HCT116 (cell line): Measurements from ENCODE around the gene TMCC1. TPM values are rescaled to one million over a fixed set of nuclear protein-coding genes. Genes with fewer than 3 reads are reported as not detected.

ENCODE experiments used
- ATAC-seq: fragments of 200-7000 bp; cut with Tn5 transposase; 2 replicates; pipeline ENCODE4 v1.9.1; 2020; ENCODE audit warnings: mild to moderate bottlenecking, moderate library complexity
- BruUV-seq: library from RNA; stranded (reverse); fragments of 400-500 nt; replicated peaks from 2 replicates; lab custom pipeline; 2021; lab: Mats Ljungman, UMichigan
- CTCF ChIA-PET: fragments of 300-600 bp; sonication (Branson Sonifier 250); formaldehyde crosslinking; loops from one replicate; lab custom pipeline; 2021; ENCODE audit warnings: antibody characterized with exemption; lab: Charles Lee
- POLR2A ChIA-PET: fragments of 300-600, 350-600 bp; sonication (Branson Sonifier 250); formaldehyde crosslinking; loops from one replicate; lab custom pipeline; 2021; ENCODE audit warnings: antibody characterized with exemption; lab: Charles Lee
- RAD21 ChIA-PET, 2 experiments: fragments of 300-600 bp; sonication (Branson Sonifier 250); formaldehyde crosslinking; loops; one replicate each; lab custom pipeline; 2023; ENCODE audit warnings: low total read pairs in 2 of 2; ENCODE audit not compliant: uncharacterized antibody in 2 of 2, unreplicated experiment in 2 of 2, low non-redundant PET in 1 of 2; lab: Charles Lee
- DNase-seq: peaks from one replicate; pipeline ENCODE4 v3.0.0-alpha.2; 2010; ENCODE audit warnings: low read depth, low spot score
- H2AFZ ChIP-seq: fragments of 200-600 bp; shearing (Covaris generic), sonication (generic); 2 replicates; pipeline ENCODE4 v1.6.1; 2017; ENCODE audit warnings: low read depth, mixed run types, mixed read lengths, antibody characterized with exemption, low read length; ENCODE audit not compliant: poor library complexity, severe bottlenecking
- H3K27ac ChIP-seq: 2 replicates; pipeline ENCODE4 v1.5.1; 2012; ENCODE audit warnings: low read depth, low read length
- H3K27me3 ChIP-seq: fragments of 200-600 bp; sonication (generic); 2 replicates; pipeline ENCODE4 v1.6.1; 2016; ENCODE audit warnings: mixed run types, low read length, mixed read lengths; ENCODE audit not compliant: insufficient read depth
- H3K36me3 ChIP-seq, 2 experiments: fragments of 200-500 bp in 1 of 2; fragments of 200-600 bp in 1 of 2; sonication (Bioruptor generic) in 1 of 2; sonication (generic) in 1 of 2; 2 replicates each; pipeline versions ENCODE4 v1.5.1 to v1.6.1; 2014 to 2016; ENCODE audit warnings: low read length in 2 of 2, inconsistent platforms in 1 of 2, mixed read lengths in 1 of 2, mixed run types in 1 of 2; ENCODE audit not compliant: insufficient read depth in 2 of 2, control insufficient read depth in 1 of 2
- H3K4me1 ChIP-seq, 2 experiments: fragments of 200-600 bp in 1 of 2; sonication (generic) in 1 of 2; 2 replicates each; pipeline versions ENCODE4 v1.5.1 to v1.6.1; 2012 to 2017; ENCODE audit warnings: low read length in 2 of 2, inconsistent platforms in 1 of 2, mild to moderate bottlenecking in 1 of 2, mixed read lengths in 1 of 2, mixed run types in 1 of 2, moderate library complexity in 1 of 2; ENCODE audit not compliant: insufficient read depth in 2 of 2, control insufficient read depth in 1 of 2
- H3K4me2 ChIP-seq: fragments of 200-600 bp; sonication (generic); 2 replicates; pipeline ENCODE4 v1.6.1; 2017; ENCODE audit warnings: mixed run types, low read length, mixed read lengths
- H3K4me3 ChIP-seq, 2 experiments: fragments of 200-600 bp in 1 of 2; sonication (generic) in 1 of 2; replicated peaks in 1 of 2; 2 replicates each; pipeline ENCODE4 v1.5.1; 2011 to 2016; ENCODE audit warnings: low read length in 2 of 2, control low read depth in 1 of 2, low read depth in 1 of 2, mild to moderate bottlenecking in 1 of 2, mixed read lengths in 1 of 2, mixed run types in 1 of 2
- H3K79me2 ChIP-seq: fragments of 200-600 bp; sonication (generic); 2 replicates; pipeline ENCODE4 v1.6.1; 2017; ENCODE audit warnings: mild to moderate bottlenecking, mixed run types, low read length, moderate library complexity, mixed read lengths; ENCODE audit not compliant: insufficient read depth
- H3K9ac ChIP-seq: fragments of 200-600 bp; sonication (generic); 2 replicates; pipeline ENCODE4 v1.6.1; 2016; ENCODE audit warnings: low read length, mixed read lengths
- H3K9me2 ChIP-seq: fragments of 200-600 bp; sonication (generic), shearing (Covaris generic); 2 replicates; pipeline ENCODE4 v1.6.1; 2017; ENCODE audit warnings: mixed run types, mild to moderate bottlenecking, moderate library complexity; ENCODE audit not compliant: insufficient read depth
- H3K9me3 ChIP-seq, 2 experiments: fragments of 200-500 bp in 1 of 2; fragments of 200-600 bp in 1 of 2; sonication (Bioruptor generic) in 1 of 2; sonication (generic) in 1 of 2; 2 replicates each; pipeline ENCODE4 v1.6.1; 2014 to 2017; ENCODE audit warnings: low read length in 2 of 2, mixed read lengths in 2 of 2, inconsistent platforms in 1 of 2, low read depth in 1 of 2, mild to moderate bottlenecking in 1 of 2, mixed run types in 1 of 2, moderate library complexity in 1 of 2; ENCODE audit not compliant: control insufficient read depth in 1 of 2, insufficient read depth in 1 of 2
- H4K20me1 ChIP-seq: fragments of 200-600 bp; sonication (generic), shearing (Covaris generic); 2 replicates; pipeline ENCODE4 v1.6.1; 2017; ENCODE audit warnings: mixed run types, mild to moderate bottlenecking, moderate library complexity; ENCODE audit not compliant: insufficient read depth
- ATF3 ChIP-seq: IDR thresholded peaks from 2 replicates; pipeline ENCODE4 v1.6.1; 2012
- CEBPB ChIP-seq: IDR thresholded peaks from 2 replicates; pipeline ENCODE4 v1.6.1; 2012; ENCODE audit warnings: low read depth
- EGR1 ChIP-seq: IDR thresholded peaks from 2 replicates; pipeline ENCODE4 v1.6.1; 2012; ENCODE audit warnings: low read depth
- ELF1 ChIP-seq: IDR thresholded peaks from 2 replicates; pipeline ENCODE4 v1.6.1; 2012; ENCODE audit warnings: low read depth, borderline replicate concordance
- EZH2 ChIP-seq: fragments of 200-600 bp; sonication (generic); IDR thresholded peaks from 2 replicates; pipeline ENCODE4 v1.6.1; 2017; ENCODE audit warnings: antibody characterized with exemption, mixed run types
- EZH2phosphoT487 ChIP-seq: fragments of 200-600 bp; IDR thresholded peaks from 2 replicates; pipeline ENCODE4 v1.6.1; 2018; ENCODE audit warnings: antibody characterized with exemption, borderline replicate concordance
- FOSL1 ChIP-seq: IDR thresholded peaks from 2 replicates; pipeline ENCODE4 v1.6.1; 2012; ENCODE audit warnings: low read depth
- JUND ChIP-seq: IDR thresholded peaks from 2 replicates; pipeline ENCODE4 v1.6.1; 2012
- MAX ChIP-seq: IDR thresholded peaks from 2 replicates; pipeline ENCODE4 v1.6.1; 2012
- POLR2A ChIP-seq: IDR thresholded peaks from 2 replicates; pipeline ENCODE4 v1.7.0; 2011; ENCODE audit warnings: borderline replicate concordance; ENCODE audit not compliant: insufficient read depth, insufficient read length; ENCODE audit errors: extremely low read depth
- POLR2AphosphoS5 ChIP-seq: IDR thresholded peaks from 2 replicates; pipeline ENCODE4 v1.6.1; 2011; ENCODE audit warnings: mild to moderate bottlenecking, low read depth, low read length, moderate library complexity
- RAD21 ChIP-seq: IDR thresholded peaks from 2 replicates; pipeline ENCODE4 v1.6.1; 2012; ENCODE audit warnings: low read depth, mild to moderate bottlenecking
- REST ChIP-seq: IDR thresholded peaks from 2 replicates; pipeline ENCODE4 v1.6.1; 2012; ENCODE audit warnings: low read depth
- SIN3A ChIP-seq: IDR thresholded peaks from 2 replicates; pipeline ENCODE4 v1.6.1; 2012; ENCODE audit warnings: low read depth
- SP1 ChIP-seq: IDR thresholded peaks from 2 replicates; pipeline ENCODE4 v1.6.1; 2012; ENCODE audit warnings: low read depth
- TCF7L2 ChIP-seq: IDR thresholded peaks from 2 replicates; pipeline ENCODE4 v1.7.0; 2011; ENCODE audit warnings: borderline replicate concordance, inconsistent platforms; ENCODE audit not compliant: insufficient read depth, insufficient read length; ENCODE audit errors: extremely low read depth
- YY1 ChIP-seq: IDR thresholded peaks from 2 replicates; pipeline ENCODE4 v1.6.1; 2011; ENCODE audit warnings: low read length, low read depth, moderate library complexity, mild to moderate bottlenecking; ENCODE audit not compliant: insufficient replicate concordance; ENCODE audit errors: extremely low read depth
- ZFX ChIP-seq: fragments of 450-650 bp; IDR thresholded peaks from 2 replicates; pipeline ENCODE4 v1.6.1; 2017
- ZNF274 ChIP-seq: fragments of 200-500 bp; sonication (Bioruptor generic); IDR thresholded peaks from 2 replicates; pipeline ENCODE4 v1.6.1; 2014; ENCODE audit warnings: mild to moderate bottlenecking, low read depth, low read length, inconsistent platforms
- intact Hi-C: fragments of 100-400 bp; cut with micrococcal nuclease; formaldehyde crosslinking; loops from 2 replicates; pipeline ENCODE4 v1.10.0; 2022
- total RNA-seq: library from RNA; stranded (reverse); gene quantifications from one replicate; pipeline ENCODE4 v1.2.1, GENCODE V29; 2021; ENCODE audit not compliant: unreplicated experiment

The TMCC1 gene
- total RNA-seq, 1 experiment from 2014 or later: 32.5 TPM

GRCh38 chr3:129699199-129699598, 194.3 kb downstream of the TMCC1 start:
- BruUV-seq: no TSS peak
- Histone ChIP-seq H3K27ac (no peak overlapping the region), H3K9me3 (peaks cover 0 to 6% of the 10 kb centered on the region in 2 experiments; a peak in 3 of 4 replicates), H3K9me2 (no peaks in the 10 kb centered on the region), H3K27me3 (no peaks in the 10 kb centered on the region), H3K36me3 (no peaks in the 10 kb centered on the region), H2AFZ (no peak overlapping the region), H3K4me1 (peaks cover 0 to 6% of the 10 kb centered on the region in 2 experiments; a peak in 1 of 4 replicates), H4K20me1 (no peaks in the 10 kb centered on the region), H3K79me2 (no peaks in the 10 kb centered on the region), H3K4me3 (no peak overlapping the region), H3K9ac (no peak overlapping the region), H3K4me2 (no peak overlapping the region)
- intact Hi-C loops: no loop called here
- ChIA-PET CTCF (no interaction called here), RAD21 (no interaction called here), POLR2A (no interaction called here)
- ATAC-seq: no peak
- no peak for TF ChIP-seq MAX
- no peak for TF ChIP-seq ATF3
- TF ChIP-seq TCF7L2: no peak
- TF ChIP-seq POLR2A: no peak
- TF ChIP-seq EGR1: no peak
- TF ChIP-seq EZH2phosphoT487: no peak
- no peak for TF ChIP-seq REST
- no peak for TF ChIP-seq YY1
- no peak for TF ChIP-seq SIN3A
- no peak for TF ChIP-seq POLR2AphosphoS5
- no peak for TF ChIP-seq RAD21
- no peak for TF ChIP-seq ZFX
- no peak for TF ChIP-seq JUND
- TF ChIP-seq SP1: no peak
- no peak for TF ChIP-seq CEBPB
- no peak for TF ChIP-seq ZNF274
- no peak for TF ChIP-seq ELF1
- no peak for TF ChIP-seq EZH2
- TF ChIP-seq FOSL1: no peak
- DNase-seq: no peak
